Stomach (tissue), 9 donors: ENCODE results near the gene AKAP8L. TPM values are rescaled to one million over a fixed set of nuclear protein-coding genes. Genes with fewer than 3 reads are reported as not detected.

Source experiments
- DNase-seq, 2 donors: peaks; one replicate each; pipeline versions ENCODE4 v3.0.0 to v3.0.0-alpha.2; 2013 to 2019
- H3K27ac ChIP-seq, 5 donors: fragments of 200-600 bp in 4 of 5; sonication (generic) in 4 of 5; one replicate each; pipeline ENCODE4 v1.5.1; 2013 to 2019; ENCODE audit warnings: mild to moderate bottlenecking in 1 of 5, moderate library complexity in 1 of 5
- H3K27me3 ChIP-seq, 3 donors: fragments of 200-600 bp; sonication (generic); one replicate each; pipeline ENCODE4 v1.5.1; 2017 to 2019; ENCODE audit warnings: mixed run types in 1 of 3
- H3K36me3 ChIP-seq, 4 donors: fragments of 200-600 bp; sonication (generic); 1 replicate in 3 of 4; 2 replicates in 1 of 4; pipeline ENCODE4 v1.5.1; 2016 to 2019
- H3K4me1 ChIP-seq, 4 donors: fragments of 200-600 bp; sonication (generic); one replicate each; pipeline ENCODE4 v1.5.1; 2016 to 2019
- H3K4me3 ChIP-seq, 4 donors: fragments of 200-600 bp; sonication (generic) in 3 of 4; one replicate each; pipeline ENCODE4 v1.5.1; 2016 to 2019; ENCODE audit warnings: mild to moderate bottlenecking in 1 of 4
- H3K9me3 ChIP-seq, 4 donors: fragments of 200-600 bp; sonication (generic); one replicate each; pipeline ENCODE4 v1.5.1; 2016 to 2019
- CTCF ChIP-seq, 7 experiments: fragments of 450-650 bp in 4 of 7; fragments of 200-600 bp in 3 of 7; sonication (generic) in 3 of 7; IDR thresholded peaks; one replicate each; pipeline ENCODE4 v1.5.1; 2016 to 2019; ENCODE audit warnings: antibody characterized with exemption in 7 of 7, control low read depth in 2 of 7, mild to moderate bottlenecking in 1 of 7
- EP300 ChIP-seq: sonication (generic); formaldehyde crosslinking; IDR thresholded peaks from one replicate; pipeline ENCODE4 v1.6.1; 2017; ENCODE audit warnings: antibody characterized with exemption
- POLR2A ChIP-seq, 4 donors: fragments of 450-650 bp; IDR thresholded peaks; one replicate each; pipeline ENCODE4 v1.6.1; 2016; ENCODE audit warnings: antibody characterized with exemption in 4 of 4, control low read depth in 2 of 4, mild to moderate bottlenecking in 1 of 4, moderate library complexity in 1 of 4
- POLR2AphosphoS5 ChIP-seq, 3 donors: sonication (generic); formaldehyde crosslinking; IDR thresholded peaks; one replicate each; pipeline ENCODE4 v1.6.1; 2016; ENCODE audit warnings: antibody characterized with exemption in 3 of 3
- WGBS, 5 donors: extraction: QIAGEN DNeasy Blood & Tissue Kit in 3 of 5; methylation state at CpG; one replicate each; pipeline versions ENCODE4 v1.1.5 to v1.1.7; 2013 to 2018; 5-methylcytosine and 5-hydroxymethylcytosine counted together
- intact Hi-C: fragments of 100-400 bp; cut with DNase I; formaldehyde crosslinking; loops from one replicate; pipeline ENCODE4 v1.15.1; 2023; ENCODE audit warnings: low total_unique reads
- polyA plus RNA-seq, 3 donors: library from polyadenylated mRNA; stranded (reverse); fragments of 200-250 nt; gene quantifications; one replicate each; pipeline ENCODE4 v1.2.3, GENCODE V29; 2013
- total RNA-seq, 5 donors: library from RNA; depleted of rRNA; stranded (reverse); fragments of >200 nt; gene quantifications; one replicate each; pipeline versions ENCODE4 v1.1.0 to v1.2.3, GENCODE V29; 2014 to 2016
- donor health status: healthy with polysubstance abuse.
- donor health status: Bipolar disorder and iron deficiency.
- donor health status: healthy.

AKAP8L gene
- total and polyA plus RNA-seq, 8 donors: 67.8 to 320 (median 91.6) TPM

GRCh38 chr19:15439821-15440641 lies 21.2 kb upstream of the AKAP8L start:
- peaks cover 4 to 23% (median 17%) of the 10 kb centered on the region in 4 donors for H3K4me1 ChIP-seq
- no peak for DNase-seq
- TF ChIP-seq POLR2AphosphoS5 (IDR thresholded peaks at IDR 0.05): no peak
- intact Hi-C loops: no loop called here
- H3K27ac ChIP-seq: no peak overlapping the region
- peaks cover 0 to 43% (median 12%) of the 10 kb centered on the region in 4 donors for H3K36me3 ChIP-seq
- no peak overlapping the region for H3K4me3 ChIP-seq
- no peaks in the 10 kb centered on the region for H3K27me3 ChIP-seq
- no peaks in the 10 kb centered on the region for H3K9me3 ChIP-seq
- 91 to 95% (median 93%) methylated on average over 33 to 38 of the region's 38 CpGs for WGBS, 5 donors

GRCh38 chr19:15439078-15439799 lies 20.5 kb upstream of the AKAP8L start:
- Histone ChIP-seq H3K36me3 (peaks cover 0 to 35% (median 9%) of the 10 kb centered on the region in 4 donors), H3K27ac (peak overlapping the region in 2 of 5 donors; percentile 58 to 73)
- WGBS, 5 donors: 80 to 91% (median 85%) methylated on average over 14 to 25 of the region's 25 CpGs

GRCh38 chr19:15438577-15438976 lies 19.8 kb upstream of the AKAP8L start:
- 90 to 94% (median 93%) methylated on average over 14 to 27 of the region's 27 CpGs for WGBS, 5 donors
- intact Hi-C loops: no loop called here
- TF ChIP-seq CTCF (IDR thresholded peaks at IDR 0.05) (no peak), POLR2A (IDR thresholded peaks at IDR 0.05) (no peak), EP300 (no peak), POLR2AphosphoS5 (IDR thresholded peaks at IDR 0.05) (no peak)
- Histone ChIP-seq H3K4me3 (no peak overlapping the region), H3K27me3 (no peaks in the 10 kb centered on the region), H3K36me3 (peaks cover 0 to 32% (median 9%) of the 10 kb centered on the region in 4 donors), H3K4me1 (peaks cover 4 to 27% (median 19%) of the 10 kb centered on the region in 4 donors), H3K9me3 (no peaks in the 10 kb centered on the region), H3K27ac (peak overlapping the region in 2 of 5 donors; percentile 58 to 73)
- DNase-seq: no peak

More at GRCh38 chr19:15439078-15439799, 20.5 kb upstream of the AKAP8L start:
- TF ChIP-seq POLR2A (IDR thresholded peaks at IDR 0.05) (no peak), POLR2AphosphoS5 (IDR thresholded peaks at IDR 0.05) (no peak), EP300 (no peak), CTCF (IDR thresholded peaks at IDR 0.05) (no peak)
- peaks cover 4 to 23% (median 17%) of the 10 kb centered on the region in 4 donors for H3K4me1 ChIP-seq
- H3K9me3 ChIP-seq: no peaks in the 10 kb centered on the region
- no peak for DNase-seq
- H3K4me3 ChIP-seq: no peak overlapping the region
- no peaks in the 10 kb centered on the region for H3K27me3 ChIP-seq
- intact Hi-C loops: no loop called here

GRCh38 chr19:15438124-15438496 lies 19.3 kb upstream of the AKAP8L start:
- no peak overlapping the region for H3K4me3 ChIP-seq
- H3K4me1 ChIP-seq: peaks cover 4 to 31% (median 24%) of the 10 kb centered on the region in 4 donors
- no peaks in the 10 kb centered on the region for H3K9me3 ChIP-seq
- 40 to 80% (median 53%) methylated on average over 2 of the region's 2 CpGs for WGBS, 5 donors
- H3K27ac ChIP-seq: peak overlapping the region in 4 of 5 donors; percentile 41 to 73 (median 54)
- no peak for TF ChIP-seq POLR2AphosphoS5 (IDR thresholded peaks at IDR 0.05)
- TF ChIP-seq EP300: no peak
- TF ChIP-seq CTCF (IDR thresholded peaks at IDR 0.05): no peak
- TF ChIP-seq POLR2A (IDR thresholded peaks at IDR 0.05): no peak
- DNase-seq: no peak
- H3K27me3 ChIP-seq: no peaks in the 10 kb centered on the region
- intact Hi-C loops: no loop called here
- H3K36me3 ChIP-seq: peaks cover 0 to 32% (median 9%) of the 10 kb centered on the region in 4 donors
